GM18858 (cell line): Measurements from ENCODE around the gene FAM20A.

Experiments used
- ATAC-seq: cut with Tn5 transposase; IDR thresholded peaks from one replicate; pipeline ENCODE4 v1.9.1; 2021; ENCODE audit not compliant: unreplicated experiment

Gene FAM20A

DNA sequence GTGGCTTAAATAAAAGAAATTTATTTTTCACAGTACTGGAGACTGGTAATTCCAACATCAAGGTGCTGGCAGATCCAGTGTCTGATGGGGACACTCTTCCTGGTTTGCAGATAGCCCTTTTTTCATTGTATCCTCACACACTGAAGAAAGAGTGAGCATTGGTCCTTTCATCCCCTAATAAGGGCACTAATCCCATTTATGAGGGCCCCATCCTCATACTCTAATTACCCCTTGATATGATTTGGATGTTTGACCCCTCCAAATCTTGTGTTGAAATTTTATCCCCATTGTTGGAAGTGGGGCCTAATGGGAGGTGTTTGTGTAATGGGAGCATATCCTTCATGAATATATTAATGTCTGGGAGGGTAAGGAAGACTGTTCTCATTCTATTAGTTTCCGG lies 9.4 kb upstream of the FAM20A start:
- no peak for ATAC-seq

DNA sequence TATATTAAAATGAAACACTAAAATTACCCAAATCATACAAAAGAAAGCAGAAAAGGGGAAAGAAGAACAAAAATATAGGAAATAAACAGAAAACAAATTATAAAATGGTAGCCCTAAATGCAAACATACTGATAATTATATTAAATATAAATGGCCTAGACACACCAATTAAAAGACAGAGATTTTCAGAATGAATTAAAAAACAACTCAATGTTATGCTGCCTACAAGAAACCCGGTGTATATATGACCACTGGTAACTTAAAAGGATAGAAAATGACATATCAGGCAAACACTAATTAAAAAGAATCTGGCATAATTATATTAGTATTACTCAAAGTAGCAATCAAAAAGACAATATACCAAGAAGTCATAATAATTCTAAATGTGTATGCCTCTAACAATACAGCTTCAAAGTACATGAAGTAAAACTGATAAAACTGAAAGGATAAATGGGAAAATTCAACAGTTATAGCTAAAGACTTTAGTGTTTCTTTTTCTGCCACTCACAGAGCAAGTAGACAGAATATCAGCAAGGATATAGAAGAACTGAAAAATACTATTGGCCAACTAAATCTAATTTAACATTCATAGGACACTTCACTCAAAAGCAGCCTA lies 7.5 kb upstream of the FAM20A start:
- no peak for ATAC-seq

DNA sequence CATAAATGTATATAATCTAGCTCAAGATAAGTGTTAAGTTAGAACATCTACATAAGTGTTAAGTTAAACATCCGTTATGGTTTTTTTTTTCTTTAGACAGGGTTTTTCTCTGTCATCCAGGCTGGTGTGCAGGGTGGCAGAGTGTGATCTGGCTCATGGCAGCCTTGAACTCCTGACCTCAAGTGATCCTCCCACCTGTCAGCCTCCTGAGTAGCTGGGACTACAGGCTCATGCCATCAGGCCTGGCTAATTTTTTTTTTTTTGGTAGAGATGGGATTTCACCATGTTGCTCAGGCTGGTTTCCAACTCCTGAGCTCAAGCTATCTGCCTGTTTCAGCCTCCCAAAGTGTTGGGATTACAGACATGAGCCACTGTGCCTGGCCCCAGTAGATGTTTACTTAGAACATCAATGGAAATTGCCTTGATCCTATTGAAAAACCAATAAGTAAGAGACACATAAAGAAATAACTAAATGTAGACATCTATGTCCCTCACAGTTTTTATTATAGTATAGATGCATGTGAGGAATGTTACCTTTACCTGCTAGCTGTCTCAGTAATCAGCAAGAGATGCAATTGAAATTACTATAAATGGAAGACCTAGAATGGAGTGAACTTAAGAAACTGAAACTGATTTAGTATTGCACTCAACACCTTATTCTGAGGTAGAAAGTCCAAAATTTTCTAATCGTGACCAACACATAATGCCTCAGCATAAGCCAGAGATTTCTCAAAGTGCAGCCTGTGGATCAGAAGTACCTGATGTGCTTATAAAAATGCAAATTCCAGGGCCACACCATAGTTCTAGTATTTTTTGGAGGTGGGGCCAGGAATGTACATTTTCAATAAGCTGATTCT lies 5.5 kb upstream of the FAM20A start:
- no peak for ATAC-seq

DNA sequence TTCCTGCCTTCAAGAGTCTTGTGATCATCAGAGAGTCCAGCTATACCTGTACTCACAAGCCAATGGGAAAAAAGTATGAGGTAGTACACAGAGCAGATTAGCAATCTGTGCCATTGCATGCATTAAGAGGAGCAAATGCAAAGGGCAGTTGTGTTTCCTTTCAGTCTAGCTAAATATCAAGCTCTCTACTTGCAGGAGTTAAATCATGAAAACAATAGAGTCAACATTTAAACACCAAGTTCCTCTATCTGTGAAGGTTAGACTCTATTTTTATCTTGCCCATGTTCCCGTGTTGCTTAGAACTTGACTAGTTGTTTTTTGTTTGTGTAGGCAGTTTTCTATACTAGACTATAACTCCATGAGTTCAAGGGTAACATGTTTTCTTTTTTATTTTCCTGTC lies 4.7 kb upstream of the FAM20A start:
- ATAC-seq, result no peak

DNA sequence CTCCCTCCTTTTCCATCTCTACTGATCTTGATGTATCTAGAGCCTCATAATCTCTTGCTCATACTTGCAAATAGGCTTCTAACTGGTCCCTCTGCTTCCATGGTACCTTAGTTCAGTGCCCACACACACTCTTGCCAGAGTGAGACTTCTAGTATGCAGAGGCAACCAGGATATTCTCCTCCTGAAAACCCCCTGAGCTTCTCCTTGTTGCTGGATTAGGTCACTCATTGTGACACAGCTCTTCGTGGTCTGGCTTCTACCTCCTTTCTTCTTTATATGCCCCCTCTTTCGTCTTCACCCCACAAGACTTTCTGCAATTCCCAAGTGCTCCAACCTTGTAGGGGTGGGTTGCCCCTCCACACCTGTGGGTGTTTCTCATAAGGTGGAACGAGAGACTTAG lies 2.5 kb upstream of the FAM20A start:
- ATAC-seq, result no peak

DNA sequence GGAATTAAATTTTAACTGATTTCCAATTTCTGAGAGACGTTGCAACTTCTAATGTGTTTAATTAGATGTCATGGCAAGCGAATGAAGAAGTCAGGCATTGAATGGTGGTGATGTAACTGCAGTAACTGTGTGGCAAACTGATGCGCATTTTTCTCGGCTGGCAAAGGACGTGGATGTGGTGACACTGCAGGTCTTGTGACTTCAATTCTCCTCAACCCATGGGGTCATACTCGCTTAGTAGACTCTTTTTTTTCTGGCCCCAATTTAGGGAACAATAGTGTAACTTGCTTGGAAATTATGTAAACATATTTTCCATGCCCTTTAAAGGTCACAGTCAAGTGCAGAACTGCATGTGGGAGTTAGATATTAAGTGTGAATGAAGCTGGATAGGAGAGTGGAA lies 1.9 kb upstream of the FAM20A start:
- no peak for ATAC-seq

DNA sequence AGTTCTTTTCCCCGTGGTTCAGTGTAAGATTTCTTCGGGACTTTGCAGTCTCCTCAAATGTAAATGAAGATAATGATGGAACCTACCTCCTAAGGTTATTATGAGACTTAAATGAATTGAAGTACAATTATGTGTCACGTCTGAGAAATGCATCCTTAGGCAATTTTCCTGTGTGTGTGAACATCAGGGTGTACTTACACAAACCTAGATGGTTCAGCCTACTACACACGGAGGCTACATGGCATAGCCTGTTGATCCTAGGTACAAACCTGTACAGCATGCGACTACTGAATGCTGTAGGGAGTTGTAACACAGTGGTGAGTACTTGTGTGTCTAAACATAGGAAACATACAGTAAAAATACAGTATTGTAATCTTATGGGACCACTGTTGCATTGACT lies 1.1 kb upstream of the FAM20A start:
- ATAC-seq, result no peak

DNA sequence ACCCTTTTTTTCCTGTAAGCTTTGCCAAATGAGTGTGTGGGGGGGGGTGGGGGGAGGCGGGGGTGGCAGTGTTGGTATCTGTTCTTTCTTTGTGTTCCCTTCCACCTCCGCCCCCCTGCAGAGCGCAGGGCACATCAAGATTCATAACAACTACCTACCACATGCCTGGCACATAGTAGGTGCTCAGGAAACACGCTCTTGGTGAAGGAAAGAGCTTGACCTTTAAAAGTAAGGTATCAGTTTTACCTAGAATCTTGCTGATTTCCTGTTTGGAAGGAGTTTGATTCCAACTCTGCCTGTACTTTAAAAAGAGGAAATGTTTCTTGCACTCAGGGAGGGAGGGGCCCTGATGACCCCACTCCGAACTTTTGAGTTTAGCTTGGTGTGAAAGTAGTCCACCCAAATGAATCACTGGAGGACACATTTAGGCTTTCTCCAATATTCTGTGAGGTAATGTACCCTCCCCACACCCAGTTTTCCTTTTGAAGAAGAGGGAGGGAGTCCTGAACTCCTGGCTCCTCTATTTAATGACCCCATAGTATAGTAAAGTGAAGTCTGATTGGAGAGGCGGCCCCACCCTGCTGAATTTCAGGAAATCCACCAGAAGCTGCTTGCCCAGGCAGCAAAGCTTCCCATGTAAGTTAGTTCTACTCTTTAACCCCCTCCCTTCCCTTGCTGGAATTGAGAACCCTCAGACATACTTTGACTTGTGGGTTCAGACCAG lies 560 bp upstream of the FAM20A start:
- no peak for ATAC-seq

DNA sequence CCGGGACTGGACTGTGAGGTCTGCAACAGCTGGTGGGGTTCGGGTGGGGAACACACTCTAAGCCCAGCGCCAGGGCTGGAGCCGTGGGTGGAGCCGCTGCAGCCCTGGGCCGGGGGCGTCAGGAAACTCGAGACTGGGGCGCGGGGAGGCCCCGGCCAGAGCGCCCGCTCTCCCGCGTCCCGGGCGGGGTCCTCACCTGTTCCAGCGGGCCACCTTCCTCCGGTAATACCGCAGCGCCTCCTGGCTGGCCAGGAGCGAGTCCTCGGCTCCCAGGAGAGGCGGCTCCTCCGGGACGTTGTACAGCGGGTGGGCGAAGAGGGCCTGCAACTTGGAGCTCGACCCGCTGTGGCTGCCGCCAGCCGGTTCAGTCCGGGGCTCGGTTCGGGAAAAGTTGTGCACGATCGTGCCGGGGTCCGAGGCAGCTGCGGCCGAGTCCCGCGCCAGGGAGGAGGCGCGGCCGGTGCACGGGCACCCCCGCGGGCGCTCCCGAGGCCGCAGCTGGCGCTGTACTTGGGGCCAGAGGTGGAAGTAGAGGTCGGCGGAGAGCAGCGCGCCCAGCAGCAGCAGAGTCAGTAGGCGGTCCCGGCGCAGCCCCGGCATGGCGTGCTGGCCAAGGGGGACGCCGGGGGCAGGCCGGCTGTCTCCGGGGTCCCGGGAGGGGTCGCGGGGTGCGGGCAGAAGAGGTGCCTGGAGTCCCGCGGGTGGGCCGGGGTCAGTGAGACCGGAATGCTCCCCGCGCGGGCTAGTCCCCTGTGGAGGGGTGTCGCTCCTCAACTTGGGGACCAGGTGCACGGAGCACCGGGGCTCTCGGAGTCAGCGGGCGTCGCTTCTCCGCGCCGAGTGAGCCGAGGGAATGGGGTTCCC lies 868 bp downstream of the FAM20A start:
- ATAC-seq, result no peak

DNA sequence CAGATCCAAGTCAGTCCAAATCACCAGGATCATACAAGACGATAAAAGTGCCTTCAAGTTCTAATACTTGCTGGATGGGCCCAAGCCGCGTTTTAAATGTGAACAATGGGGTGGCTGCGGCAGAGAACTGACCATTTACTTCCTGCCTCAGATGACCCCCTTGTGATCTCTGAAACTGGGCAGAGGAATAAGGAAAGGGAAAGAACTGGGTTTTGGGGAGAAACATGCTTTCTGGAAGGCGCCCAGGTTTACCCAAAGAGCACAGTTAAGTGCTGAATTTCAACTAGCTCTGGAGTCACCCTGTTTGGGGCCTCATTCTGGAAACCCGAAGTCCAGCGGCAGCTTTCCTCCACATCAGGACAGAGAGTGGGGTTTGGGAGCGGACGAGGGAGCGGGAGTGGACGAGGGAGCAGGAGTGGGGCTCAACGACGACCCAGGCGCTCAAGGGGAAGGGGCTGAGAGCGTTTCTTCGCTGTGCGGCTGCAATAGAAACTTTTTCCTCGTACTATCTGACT lies 1.6 kb downstream of the FAM20A start:
- no peak for ATAC-seq

DNA sequence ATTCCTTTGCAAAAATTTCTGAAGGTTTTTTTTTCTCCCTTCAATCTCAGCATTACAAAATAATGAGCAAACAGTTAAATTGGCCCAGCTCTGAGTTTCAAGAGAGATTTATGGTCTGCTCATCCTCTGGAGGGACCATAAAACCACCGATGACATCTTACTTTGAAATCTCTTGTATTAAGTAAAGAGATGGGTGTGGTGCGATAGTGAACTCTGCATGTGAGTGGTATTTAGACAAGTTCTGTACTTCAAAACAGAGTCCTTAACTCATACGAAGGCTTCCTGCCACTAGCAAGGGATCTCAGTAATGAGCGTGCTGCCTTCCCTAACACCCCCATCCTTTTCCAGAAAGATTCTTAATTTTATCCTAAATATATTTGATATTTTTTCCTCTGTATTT lies 2.1 kb downstream of the FAM20A start:
- no peak for ATAC-seq

DNA sequence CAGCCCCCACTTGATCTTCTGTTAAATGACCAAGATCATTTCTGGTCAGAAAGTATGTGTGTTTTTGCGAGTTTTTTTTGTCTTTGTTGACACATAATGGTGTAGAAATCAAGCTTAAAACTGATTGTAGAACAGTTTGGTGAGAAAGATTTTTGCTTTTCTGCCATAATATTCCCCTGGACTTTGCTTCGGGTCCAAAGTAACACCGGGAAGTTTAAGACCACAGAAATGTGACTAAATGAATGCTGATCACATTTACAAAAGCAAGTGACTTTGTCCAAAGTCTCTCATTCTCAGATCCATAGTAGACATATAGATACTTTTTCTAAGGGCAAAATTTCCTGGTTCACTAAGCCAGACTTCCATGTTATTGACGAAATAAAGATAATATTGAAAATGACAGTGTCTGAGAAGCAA lies 2.6 kb downstream of the FAM20A start:
- no peak for ATAC-seq

DNA sequence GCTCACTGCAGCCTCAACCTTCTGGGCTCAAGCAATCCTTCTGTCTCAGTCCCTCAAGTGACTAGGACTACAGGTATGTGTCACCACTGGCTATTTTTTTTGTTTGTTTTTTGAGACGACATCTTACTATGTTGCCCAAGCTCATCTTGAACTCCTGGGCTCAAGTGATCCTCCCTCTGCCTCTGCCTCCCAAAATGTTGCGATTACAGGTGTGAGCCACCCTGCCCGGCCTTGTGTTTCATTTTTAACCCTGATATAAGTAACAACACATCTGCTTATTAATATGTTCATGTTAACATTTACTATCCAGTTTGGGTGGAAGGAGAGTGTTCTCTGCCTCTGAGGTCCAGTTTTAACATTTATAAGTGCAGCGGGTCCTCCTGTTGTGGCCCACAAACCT lies 3.1 kb downstream of the FAM20A start:
- no peak for ATAC-seq

DNA sequence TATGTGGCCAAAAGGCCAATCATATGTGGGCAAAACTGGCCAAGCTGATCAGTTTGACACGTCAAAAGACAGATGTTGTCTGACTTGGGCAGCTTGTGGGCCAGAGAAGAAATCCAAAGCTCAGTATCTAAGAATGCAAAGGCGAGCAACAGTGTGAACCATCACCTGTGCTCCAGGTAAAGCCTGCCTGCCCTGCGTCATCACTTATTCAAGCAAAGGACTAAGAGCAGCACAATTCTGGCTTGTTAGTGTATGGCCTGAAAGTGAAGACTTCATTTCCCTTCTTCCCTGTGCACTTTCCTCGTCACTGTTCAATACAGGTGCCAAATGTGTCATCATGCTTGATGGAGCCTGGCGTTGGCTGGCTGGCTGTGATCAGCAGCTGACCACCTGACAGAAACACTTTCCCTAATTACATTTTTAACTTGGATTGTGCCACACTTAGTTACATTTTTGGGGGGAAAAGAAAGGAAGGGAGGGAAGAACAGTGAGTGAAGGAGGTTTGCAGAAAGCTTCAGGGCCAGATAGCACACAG lies 4.7 kb downstream of the FAM20A start:
- ATAC-seq, result no peak

DNA sequence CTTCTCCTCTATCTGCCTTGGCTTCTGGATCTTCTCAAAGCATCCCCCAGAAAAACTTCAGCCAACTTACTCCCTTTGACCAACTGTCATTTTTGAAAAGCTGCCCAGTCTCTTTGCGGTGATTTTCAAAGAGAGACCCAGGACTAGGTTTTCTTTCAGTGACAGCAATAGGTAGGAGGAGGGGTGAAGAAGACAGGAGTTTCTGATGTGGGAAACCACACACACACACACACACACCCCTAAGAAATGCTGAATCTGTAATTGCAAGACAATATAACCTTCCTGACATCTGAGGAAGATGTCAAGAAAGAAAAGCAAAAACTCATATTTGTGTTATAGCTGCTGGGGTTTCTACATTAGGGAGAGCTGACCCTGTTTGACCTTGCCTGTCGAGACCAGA lies 5.2 kb downstream of the FAM20A start:
- ATAC-seq, result no peak

DNA sequence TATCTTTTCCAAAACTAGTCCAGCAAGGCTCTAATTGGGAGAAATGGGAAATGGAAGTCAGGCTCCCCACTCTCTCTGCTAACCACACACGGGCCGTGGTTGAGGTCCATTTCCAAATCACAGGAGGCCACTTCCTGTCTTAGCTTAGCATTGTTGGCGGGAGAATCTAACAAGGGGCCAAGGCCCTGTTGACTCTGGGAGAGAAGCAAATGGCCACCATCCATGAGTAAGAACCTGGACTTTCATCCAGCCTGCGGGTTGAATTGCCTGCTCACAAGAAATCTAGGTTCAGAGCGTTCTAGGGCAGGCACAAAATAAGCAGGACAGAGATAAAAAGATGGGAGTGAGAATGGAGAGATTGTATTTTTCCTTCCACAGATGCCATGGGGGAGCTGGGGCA lies 5.7 kb downstream of the FAM20A start:
- ATAC-seq, result no peak

DNA sequence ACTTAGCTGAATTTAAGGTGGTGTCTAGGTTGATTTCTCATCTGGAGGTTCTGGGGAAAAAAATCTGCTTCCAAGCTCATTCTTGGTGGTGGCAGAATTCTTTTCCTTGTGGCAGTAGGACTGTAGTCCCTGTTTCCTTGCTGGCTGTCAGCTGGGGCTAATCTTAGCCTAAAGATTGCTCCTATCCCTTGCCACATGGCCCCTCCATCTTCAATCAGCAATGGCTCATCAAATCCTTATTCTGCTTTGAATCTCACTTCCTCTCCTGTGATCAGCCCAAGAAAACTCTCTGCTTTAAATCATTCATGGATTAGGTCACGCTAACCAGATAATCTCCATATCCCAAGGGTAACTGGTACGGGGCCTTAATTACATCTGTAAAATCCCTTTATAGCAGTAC lies 6.6 kb downstream of the FAM20A start:
- no peak for ATAC-seq

DNA sequence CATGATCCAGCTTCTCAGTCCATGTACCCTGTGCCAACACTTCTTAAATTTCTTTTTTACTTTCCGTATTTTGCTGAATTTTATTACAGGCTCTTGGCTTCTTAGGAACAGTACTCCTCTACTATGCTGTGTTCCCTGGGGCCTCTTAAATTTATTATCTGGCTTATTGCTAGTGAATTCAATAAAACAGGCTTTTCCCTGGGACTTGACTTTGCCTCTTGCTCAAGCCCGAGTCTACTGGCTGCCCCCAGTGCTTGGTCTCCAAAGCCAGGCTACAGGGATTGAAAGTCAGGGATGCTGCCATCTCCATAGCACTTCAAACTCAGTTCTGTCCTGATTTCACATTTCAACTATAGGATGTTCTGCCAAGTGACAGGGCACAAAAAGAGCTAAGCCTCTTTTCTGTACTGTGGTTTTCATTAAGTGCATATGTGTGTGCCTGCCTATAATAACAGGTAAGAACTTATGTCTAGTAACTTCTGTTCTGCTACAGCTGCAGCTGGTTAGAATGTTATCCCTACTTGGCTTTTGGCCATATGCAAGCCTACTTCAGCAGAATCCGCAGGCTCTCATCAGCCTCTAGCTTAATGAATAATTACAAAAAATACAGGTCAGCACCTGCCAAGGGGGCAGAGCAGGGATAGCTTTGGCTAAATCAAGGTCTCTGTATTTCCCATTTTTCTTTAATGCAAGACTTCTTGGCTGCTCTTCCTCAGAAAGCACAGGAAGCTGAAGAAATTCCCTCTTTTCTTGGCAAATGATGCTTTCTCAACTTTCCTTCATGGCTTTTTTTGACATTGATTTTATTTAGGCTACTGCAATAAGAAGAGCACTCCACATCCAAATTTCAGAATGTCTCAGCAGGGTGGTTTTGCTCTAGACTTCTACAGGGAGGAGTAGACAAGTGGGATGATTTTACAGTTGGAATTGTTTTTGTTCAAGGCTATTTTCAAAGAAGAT lies 8.2 kb downstream of the FAM20A start:
- no peak for ATAC-seq

DNA sequence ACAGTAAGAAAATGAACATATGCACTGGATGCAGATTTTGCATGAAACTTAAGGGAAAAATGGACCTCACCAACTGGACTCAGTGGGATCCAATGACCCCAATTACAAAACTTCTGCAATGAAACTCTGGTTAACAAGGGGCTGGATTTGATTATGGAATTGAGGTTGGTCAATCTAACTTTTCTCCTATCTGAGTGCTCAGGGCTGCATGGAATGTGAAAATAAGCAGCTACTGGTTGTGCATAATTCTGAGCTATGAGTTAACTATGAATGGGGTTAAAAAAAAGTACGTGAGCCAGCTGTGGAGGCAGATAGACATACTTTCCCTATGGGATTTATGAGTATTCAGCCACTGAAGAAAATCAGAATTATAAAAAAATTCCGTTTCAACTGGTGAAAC lies 9.2 kb downstream of the FAM20A start:
- no peak for ATAC-seq

DNA sequence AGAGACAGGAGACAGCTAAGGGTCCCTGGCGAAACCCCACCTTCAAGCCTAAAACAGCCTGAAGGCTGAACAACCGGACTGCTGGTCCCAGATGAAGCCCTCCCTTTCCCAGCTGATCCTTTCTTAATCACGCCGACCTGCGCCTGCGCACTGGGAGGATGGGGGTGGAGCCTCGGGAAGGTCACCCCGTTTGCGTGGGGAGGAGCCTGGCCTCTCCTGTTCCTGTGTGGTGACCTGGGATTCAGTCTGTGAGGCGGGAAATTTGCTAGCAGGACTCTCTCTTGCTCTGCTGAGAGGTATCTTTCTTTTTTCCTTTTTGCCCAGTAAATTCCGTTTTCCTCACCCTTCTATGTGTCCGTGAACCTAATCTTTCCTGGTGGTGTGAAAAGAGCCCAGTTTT lies 9.6 kb downstream of the FAM20A start:
- ATAC-seq, result no peak
